ENCODE data around the gene TOR1AIP1. TPM values are rescaled to one million over a fixed set of nuclear protein-coding genes. Genes with fewer than 3 reads are reported as not detected.
A peak's percentile ranks its signal among the peaks of the same experiment; 100 is the strongest.
"Not testable (repeated sequence)": the region's sequence is repeated elsewhere in the genome, so short reads cannot be mapped to it uniquely, and the experiment has no call there.

TOR1AIP1 gene
- 10 to 100 TPM; 50.1 to 71.6 TPM for total RNA-seq

GRCh38 chr1:179882253-179883039, at the start of gene TOR1AIP1:
TSS of gene TOR1AIP1 (plus strand) at chr1:179882285. CDS start at chr1:179882503, 218 bp downstream.
- Mint-ChIP-seq H3K36me3 (ENCODE audit: low read depth) (peaks cover 22% of the 10 kb centered on the region), H3K27ac (peak within 1 kb of the TSS; percentile 98), H3K9me3 (ENCODE audit: low read depth) (no peaks in the 10 kb centered on the region), H3K4me1 (peaks cover 59% of the 10 kb centered on the region), H3K4me3 (peak within 1 kb of the TSS; percentile 87), H3K27me3 (no peaks in the 10 kb centered on the region)
- ChIA-PET CTCF (interaction anchor here (0.6 to 2.4 kb wide), 6 partner anchors 15 to 229 kb away, joined by 3 to 8 read pairs (median 4); partner anchors contain the start of gene CEP350), POLR2A (interaction anchor here (0.7 to 1.3 kb wide), 7 partner anchors 15 to 1140 kb away, joined by 3 to 8 read pairs (median 3); partner anchors contain the start of genes CEP350 and TOR3A)
- peak; percentile 80 for ATAC-seq
- DNase-seq = peak; percentile 98
- intact Hi-C loops (cut with DNase I, micrococcal nuclease) = loop anchor here (1.0 to 10.0 kb wide), 11 partner anchors 72 to 1222 kb away; partner anchors contain the start of genes CEP350 (in 2 of the 2), QSOX1 (in 2 of the 2), ACBD6 (in 1 of the 2) and AXDND1 (in 1 of the 2)

GRCh38 chr1:179836686-179837445, 45.2 kb upstream of the TOR1AIP1 start:
- CTCF ChIA-PET = interaction anchor here (2.0 to 2.2 kb wide), 2 partner anchors 22 to 27 kb away, joined by 9 read pairs; no protein-coding TSS in a partner anchor
- not testable (repeated sequence) for H3K4me3 Mint-ChIP-seq; H3K36me3 Mint-ChIP-seq (ENCODE audit: low read depth)

DNA sequence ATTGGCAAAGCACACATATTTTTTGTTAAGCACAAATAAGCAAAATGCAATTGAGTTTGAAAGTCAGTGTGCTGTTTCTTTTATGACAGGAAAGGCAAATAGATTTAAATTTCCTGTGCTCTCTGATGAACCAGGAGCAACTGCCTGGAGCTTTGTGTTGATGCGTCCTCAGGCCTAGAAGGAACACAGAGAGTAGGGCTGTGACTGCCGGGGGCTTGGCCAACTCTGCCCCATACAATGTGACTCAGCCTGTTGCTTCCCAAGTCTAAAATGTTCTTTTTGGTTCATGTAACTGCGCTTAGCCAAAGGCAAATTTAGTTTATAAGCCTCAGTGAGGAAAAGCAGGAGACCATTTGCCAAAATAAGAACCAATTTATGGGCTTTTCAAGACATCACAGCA, 42.0 kb upstream of the TOR1AIP1 start:
- Mint-ChIP-seq H3K27me3 (no peaks in the 10 kb centered on the region), H3K27ac (no peak overlapping the region), H3K4me3 (no peak overlapping the region), H3K9me3 (ENCODE audit: low read depth) (no peaks in the 10 kb centered on the region), H3K36me3 (ENCODE audit: low read depth) (peaks cover 15% of the 10 kb centered on the region), H3K4me1 (no peaks in the 10 kb centered on the region)
- POLR2A ChIA-PET = interaction anchor here (0.6 kb wide), 1 partner anchor 151 kb away, joined by 3 read pairs; no protein-coding TSS in a partner anchor
- CTCF ChIA-PET = interaction anchor here (1.2 to 1.5 kb wide), 2 partner anchors 25 to 28 kb away, joined by 3 read pairs; no protein-coding TSS in a partner anchor
- DNase-seq (no peak), ATAC-seq (no peak)
- intact Hi-C loops (cut with DNase I, micrococcal nuclease) = no loop called here

More at GRCh38 chr1:179836686-179837445, 45.2 kb upstream of the TOR1AIP1 start:
- H3K4me1 Mint-ChIP-seq; H3K9me3 Mint-ChIP-seq (ENCODE audit: low read depth); POLR2A ChIA-PET; intact Hi-C loops (cut with DNase I, micrococcal nuclease); H3K27ac Mint-ChIP-seq; DNase-seq; H3K27me3 Mint-ChIP-seq; ATAC-seq: not testable (repeated sequence)

DNA sequence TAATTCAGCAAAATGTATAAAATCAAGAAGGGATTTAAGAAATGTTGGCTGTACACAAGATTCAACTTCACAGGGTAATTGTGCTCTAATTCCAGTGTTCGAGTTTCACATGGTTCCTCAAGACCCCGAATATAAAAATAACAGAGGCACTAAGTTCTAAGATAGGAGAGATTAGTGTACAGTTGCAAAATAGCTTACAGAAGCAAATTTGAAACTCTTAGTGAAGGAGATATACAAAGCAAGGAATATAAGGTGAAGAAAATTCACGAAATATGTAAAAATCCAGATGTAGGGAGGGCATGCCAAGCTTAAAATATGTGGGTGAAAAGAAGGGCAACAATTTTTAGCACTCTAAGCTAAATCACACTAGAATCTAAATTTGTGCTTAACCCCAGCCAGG, 33.9 kb upstream of the TOR1AIP1 start:
- DNase-seq = no peak
- ChIA-PET CTCF (interaction anchor here (0.6 to 1.5 kb wide), 3 partner anchors 33 to 332 kb away, joined by 3 to 8 read pairs (median 3); no protein-coding TSS in a partner anchor), POLR2A (no interaction called here)
- Mint-ChIP-seq H3K27ac (no peak overlapping the region), H3K4me3 (no peak overlapping the region), H3K4me1 (peaks cover 2% of the 10 kb centered on the region), H3K27me3 (no peaks in the 10 kb centered on the region), H3K9me3 (ENCODE audit: low read depth) (no peaks in the 10 kb centered on the region), H3K36me3 (ENCODE audit: low read depth) (peaks cover 46% of the 10 kb centered on the region)
- intact Hi-C loops (cut with DNase I, micrococcal nuclease) = no loop called here
- no peak for ATAC-seq

DNA sequence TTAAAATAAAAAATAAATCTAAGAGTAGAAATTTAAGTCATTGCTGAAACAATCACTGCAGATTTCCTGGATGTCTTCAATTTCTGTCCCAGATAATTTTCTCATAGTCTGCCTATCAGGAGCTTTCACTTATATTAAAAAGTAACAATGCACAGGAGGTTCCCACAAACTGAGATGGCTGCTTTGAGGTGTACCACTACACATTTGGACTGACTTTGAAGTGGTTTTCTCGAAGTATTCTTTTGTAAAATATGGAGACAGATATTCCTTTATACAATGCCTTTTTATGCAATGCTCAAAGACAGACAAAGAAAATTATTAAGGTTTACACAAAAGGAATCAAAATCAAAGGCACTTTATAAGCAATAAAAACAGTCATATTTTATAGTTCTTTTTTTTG, 29.0 kb upstream of the TOR1AIP1 start:
- H3K36me3 Mint-ChIP-seq (ENCODE audit: low read depth) = peaks cover 32% of the 10 kb centered on the region
- ATAC-seq (no peak), DNase-seq (no peak)
- no peak overlapping the region for H3K27ac Mint-ChIP-seq
- no peak overlapping the region for H3K4me3 Mint-ChIP-seq
- CTCF ChIA-PET = interaction anchor here (0.8 to 2.4 kb wide), 4 partner anchors 14 to 38 kb away, joined by 3 to 18 read pairs (median 8); no protein-coding TSS in a partner anchor
- POLR2A ChIA-PET = no interaction called here
- H3K4me1 Mint-ChIP-seq = peaks cover 2% of the 10 kb centered on the region
- H3K27me3 Mint-ChIP-seq = no peaks in the 10 kb centered on the region
- H3K9me3 Mint-ChIP-seq (ENCODE audit: low read depth) = no peaks in the 10 kb centered on the region
- intact Hi-C loops (cut with DNase I, micrococcal nuclease) = no loop called here

GRCh38 chr1:179855831-179856230, 26.3 kb upstream of the TOR1AIP1 start:
- H3K9me3 Mint-ChIP-seq (ENCODE audit: low read depth); CTCF ChIA-PET; H3K27me3 Mint-ChIP-seq; H3K4me1 Mint-ChIP-seq; H3K27ac Mint-ChIP-seq; H3K4me3 Mint-ChIP-seq; ATAC-seq; intact Hi-C loops (cut with DNase I, micrococcal nuclease); DNase-seq; POLR2A ChIA-PET: not testable (repeated sequence)
- H3K36me3 Mint-ChIP-seq (ENCODE audit: low read depth) = peaks cover 12% of the 10 kb centered on the region

DNA sequence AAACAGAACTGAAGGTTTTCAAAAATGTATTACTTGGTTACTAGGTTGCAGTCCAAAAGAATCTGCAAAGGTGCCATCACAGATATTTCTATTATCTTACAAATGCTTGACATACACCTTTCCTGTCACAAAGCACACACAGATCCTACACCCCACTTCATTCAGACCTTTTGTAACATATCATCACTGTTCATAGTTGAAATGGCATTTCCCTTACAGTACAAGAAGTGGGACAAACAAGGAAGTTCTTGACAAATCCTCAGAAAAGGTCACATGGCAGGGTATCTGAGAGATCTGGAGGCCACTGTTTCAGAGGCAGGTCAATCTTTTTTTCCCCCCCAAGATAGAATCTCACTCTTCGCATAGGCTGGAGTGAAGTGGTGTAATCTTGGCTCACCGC, 25.8 kb upstream of the TOR1AIP1 start:
- Mint-ChIP-seq H3K27ac (no peak overlapping the region), H3K36me3 (ENCODE audit: low read depth) (peaks cover 11% of the 10 kb centered on the region), H3K27me3 (no peaks in the 10 kb centered on the region), H3K4me1 (peaks cover 2% of the 10 kb centered on the region), H3K4me3 (no peak overlapping the region), H3K9me3 (ENCODE audit: low read depth) (no peaks in the 10 kb centered on the region)
- ChIA-PET CTCF (no interaction called here), POLR2A (no interaction called here)
- no peak for DNase-seq
- ATAC-seq = no peak
- intact Hi-C loops (cut with DNase I, micrococcal nuclease) = no loop called here

DNA sequence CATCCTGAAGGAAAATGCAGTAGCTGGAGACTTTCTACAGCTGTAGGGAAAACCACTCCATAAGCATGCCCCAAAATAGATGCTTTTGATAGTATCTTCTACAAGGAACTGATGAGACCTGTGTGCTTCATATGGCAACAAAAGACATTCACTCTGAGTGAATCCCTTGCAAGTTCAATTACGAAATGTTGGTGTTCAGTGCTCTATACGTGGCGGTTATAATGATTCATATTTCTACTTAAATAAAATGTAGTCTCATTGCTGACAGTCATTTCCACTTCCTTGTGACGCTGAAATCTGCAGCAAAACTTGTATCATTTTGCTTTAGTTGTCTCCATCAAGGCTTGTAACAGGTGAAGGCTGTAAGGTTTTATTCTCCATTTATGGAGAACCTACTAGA, 25.1 kb upstream of the TOR1AIP1 start:
- Mint-ChIP-seq H3K4me1 (peaks cover 2% of the 10 kb centered on the region), H3K9me3 (ENCODE audit: low read depth) (no peaks in the 10 kb centered on the region), H3K27ac (no peak overlapping the region), H3K4me3 (no peak overlapping the region), H3K27me3 (no peaks in the 10 kb centered on the region), H3K36me3 (ENCODE audit: low read depth) (peaks cover 11% of the 10 kb centered on the region)
- CTCF ChIA-PET = no interaction called here
- ATAC-seq (no peak), DNase-seq (no peak)
- POLR2A ChIA-PET = no interaction called here
- intact Hi-C loops (cut with DNase I, micrococcal nuclease) = no loop called here

GRCh38 chr1:179860652-179861051, 21.4 kb upstream of the TOR1AIP1 start:
- no peaks in the 10 kb centered on the region for H3K4me1 Mint-ChIP-seq
- H3K27ac Mint-ChIP-seq = no peak overlapping the region
- no peaks in the 10 kb centered on the region for H3K9me3 Mint-ChIP-seq (ENCODE audit: low read depth)
- DNase-seq = no peak
- peaks cover 27% of the 10 kb centered on the region for H3K36me3 Mint-ChIP-seq (ENCODE audit: low read depth)
- no peak for ATAC-seq
- ChIA-PET CTCF (interaction anchor here (0.7 to 1.7 kb wide), 2 partner anchors 46 to 227 kb away, joined by 3 to 5 read pairs; no protein-coding TSS in a partner anchor), POLR2A (interaction anchor here (0.5 kb wide), 1 partner anchor 46 kb away, joined by 6 read pairs; no protein-coding TSS in a partner anchor)
- H3K4me3 Mint-ChIP-seq = no peak overlapping the region
- H3K27me3 Mint-ChIP-seq = no peaks in the 10 kb centered on the region
- intact Hi-C loops (cut with DNase I, micrococcal nuclease) = no loop called here

DNA sequence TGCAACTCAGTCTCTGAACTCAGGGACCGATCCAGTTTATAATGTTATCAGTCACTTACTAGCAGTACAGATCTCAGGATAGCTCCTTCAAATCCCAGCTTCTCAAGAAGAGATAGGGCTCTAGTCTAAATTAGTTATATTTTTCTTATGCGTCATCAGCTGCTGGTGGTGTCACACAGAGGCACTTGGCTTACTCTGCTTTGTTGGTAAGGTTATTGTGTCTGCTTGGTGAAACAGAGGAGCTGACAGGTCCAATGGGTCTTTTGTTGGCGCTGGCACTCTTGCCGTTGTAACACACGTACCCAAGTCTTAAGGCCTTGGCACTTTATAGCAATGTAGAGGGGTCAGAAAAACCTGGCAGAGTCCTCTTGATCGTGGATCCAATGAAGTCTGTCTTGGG, 16.7 kb upstream of the TOR1AIP1 start:
- ATAC-seq = no peak
- Mint-ChIP-seq H3K27ac (no peak overlapping the region), H3K4me1 (peaks cover 4% of the 10 kb centered on the region), H3K9me3 (ENCODE audit: low read depth) (no peaks in the 10 kb centered on the region), H3K4me3 (no peak overlapping the region), H3K36me3 (ENCODE audit: low read depth) (peaks cover 39% of the 10 kb centered on the region), H3K27me3 (no peaks in the 10 kb centered on the region)
- intact Hi-C loops (cut with DNase I, micrococcal nuclease) = no loop called here
- DNase-seq = no peak
- POLR2A ChIA-PET = no interaction called here
- CTCF ChIA-PET = interaction anchor here (0.8 to 5.0 kb wide), 6 partner anchors 10 to 314 kb away, joined by 3 to 43 read pairs (median 4); no protein-coding TSS in a partner anchor

DNA sequence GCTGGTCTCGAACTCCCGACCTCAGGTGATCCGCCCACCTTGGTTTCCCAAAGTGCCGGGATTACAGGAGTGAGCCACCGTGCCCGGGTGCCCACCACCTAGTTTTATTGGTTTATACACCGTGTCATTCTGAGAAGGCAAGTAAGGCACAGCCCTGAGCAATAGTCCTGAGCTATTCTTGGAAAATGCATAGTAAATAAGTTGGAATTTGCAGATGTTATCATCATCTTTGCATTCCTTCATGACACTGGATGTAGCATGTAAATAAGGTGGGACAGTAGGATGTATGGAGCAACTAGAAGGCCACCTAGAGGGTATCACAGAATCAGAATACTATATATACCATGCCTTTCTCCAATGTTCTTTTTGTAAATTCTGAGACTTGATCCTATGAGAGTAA, 15.5 kb upstream of the TOR1AIP1 start:
- CTCF ChIA-PET = interaction anchor here (0.9 to 5.0 kb wide), 12 partner anchors 9 to 313 kb away, joined by 3 to 43 read pairs (median 4); partner anchors contain the start of gene TOR1AIP1
- no peak overlapping the region for H3K4me3 Mint-ChIP-seq
- no peaks in the 10 kb centered on the region for H3K9me3 Mint-ChIP-seq (ENCODE audit: low read depth)

More for the DNA sequence above, 15.5 kb upstream of the TOR1AIP1 start:
- no peak for ATAC-seq
- H3K27me3 Mint-ChIP-seq = no peaks in the 10 kb centered on the region
- intact Hi-C loops (cut with DNase I, micrococcal nuclease) = loop anchor here (1.0 kb wide), 2 partner anchors 312 to 313 kb away; no protein-coding TSS in a partner anchor
- POLR2A ChIA-PET = no interaction called here
- no peak for DNase-seq
- no peak overlapping the region for H3K27ac Mint-ChIP-seq
- H3K4me1 Mint-ChIP-seq = peaks cover 7% of the 10 kb centered on the region
- peaks cover 38% of the 10 kb centered on the region for H3K36me3 Mint-ChIP-seq (ENCODE audit: low read depth)
